ENCODE measurements around the gene CDPF1. TPM values are rescaled to one million over a fixed set of nuclear protein-coding genes. Genes with fewer than 3 reads are reported as not detected.
A peak's percentile ranks its signal among the peaks of the same experiment; 100 is the strongest.

The CDPF1 gene
- total and polyA plus RNA-seq, 2 of the 4 experiments (the other 2 are of a cell fraction), result 11.5 to 14.5 TPM

DNA sequence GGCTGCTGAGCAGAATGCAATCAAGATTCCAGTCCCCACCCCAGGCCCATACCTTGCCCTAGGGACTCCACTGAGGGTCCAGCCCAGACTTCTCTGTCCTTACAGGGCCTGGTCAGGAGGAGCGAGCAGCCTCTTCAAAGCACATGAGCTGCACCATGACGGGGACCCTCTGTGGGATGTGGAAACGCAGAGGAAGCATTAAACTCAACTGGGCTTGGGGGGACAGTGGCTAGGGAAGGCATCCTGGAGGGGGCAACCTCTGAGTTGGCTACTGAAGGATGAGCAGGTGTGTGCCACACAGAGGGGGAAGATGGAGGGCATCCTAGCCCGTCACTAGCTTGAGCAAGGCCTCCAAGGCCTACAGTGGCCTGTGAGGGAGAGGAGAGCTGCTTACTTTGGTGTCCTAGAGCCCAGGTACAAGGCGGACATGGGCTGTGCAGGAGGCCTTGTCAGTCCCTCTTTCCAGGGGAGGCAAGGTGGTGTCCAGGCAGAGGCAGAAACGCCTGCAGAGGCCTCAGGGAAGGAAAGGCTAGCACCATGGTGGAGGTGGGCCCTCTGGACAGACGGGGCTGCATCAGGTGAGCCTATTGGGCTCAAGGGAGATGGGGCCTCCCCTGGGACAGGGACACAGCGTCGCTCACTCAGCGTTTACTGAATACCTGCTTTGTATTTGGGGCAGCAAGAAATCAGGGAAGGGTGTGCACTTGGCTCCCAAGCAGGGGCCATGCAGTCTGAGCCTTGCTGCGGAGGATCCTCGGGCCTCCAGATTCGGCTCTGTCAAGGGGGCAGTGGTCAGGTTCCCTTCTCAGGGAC lies 32.0 kb upstream of the CDPF1 start:
- CTCF ChIA-PET, result no interaction called here
- no peak for DNase-seq
- H4K91ac ChIP-seq (ENCODE audit: insufficient read depth, low read depth, low read length), result no peak overlapping the region

More for the DNA sequence above, 32.0 kb upstream of the CDPF1 start:
- 93% methylated on average over 8 of the region's 13 CpGs; no CpG with 5 or more reads in 1 of the 2 experiments for WGBS, 2 experiments (ENCODE audit: extremely low coverage in 2 of 2, insufficient read length in 1 of 2)
- dilution Hi-C loops (cut with HindIII; ENCODE audit: low sequenced_read_pairs, unreplicated experiment), result no loop called here
- Histone ChIP-seq H3K18ac (ENCODE audit: low read depth, low read length) (no peak overlapping the region), H3K23ac (ENCODE audit: low read depth, low read length) (no peak overlapping the region), H4K20me1 (ENCODE audit: insufficient read depth, low read length) (no peaks in the 10 kb centered on the region), H2AFZ (replicated peaks; ENCODE audit: low read length, poor library complexity) (no peak overlapping the region), H3K9me1 (ENCODE audit: insufficient read depth, low read length) (no peaks in the 10 kb centered on the region), H2BK20ac (ENCODE audit: low read depth, low read length) (no peak overlapping the region), H2AK9ac (replicated peaks; ENCODE audit: low read depth, low read length, poor library complexity) (peak overlapping the region; percentile 13), H4K8ac (ENCODE audit: low read depth in 2 of 2, low read length in 2 of 2) (no peak overlapping the region), H2AK5ac (ENCODE audit: low read depth, low read length) (no peak overlapping the region), H3K36me3 (ENCODE audit: control insufficient read depth, insufficient read depth, low read length) (peaks cover 72% of the 10 kb centered on the region), H3K56ac (ENCODE audit: extremely low read depth, insufficient read depth, low read length) (no peak overlapping the region), H3K79me1 (ENCODE audit: low read depth in 1 of 2, low read length in 2 of 2) (no peaks in the 10 kb centered on the region; a peak in 1 of 4 replicates), H2BK120ac (ENCODE audit: low read depth, low read length) (no peak overlapping the region), H2BK15ac (ENCODE audit: low read depth, low read length) (no peak overlapping the region), H3K4ac (ENCODE audit: low read depth, low read length) (no peak overlapping the region), H3K27ac (ENCODE audit: insufficient read depth, low read length) (no peak overlapping the region), H3K9me3 (ENCODE audit: control insufficient read depth, insufficient read depth, low read length) (no peaks in the 10 kb centered on the region), H3K9ac (ENCODE audit: low read depth, low read length) (no peak overlapping the region), H3K14ac (replicated peaks; ENCODE audit: low read depth, low read length) (no peak overlapping the region), H3K4me2 (ENCODE audit: low read depth, low read length) (no peak overlapping the region), H3K27me3 (ENCODE audit: control insufficient read depth, insufficient read depth, low read length) (no peaks in the 10 kb centered on the region), H3K4me1 (ENCODE audit: control insufficient read depth, insufficient read depth, low read length) (no peaks in the 10 kb centered on the region), H4K5ac (ENCODE audit: low read depth, low read length) (no peak overlapping the region), H3K4me3 (ENCODE audit: insufficient read depth, low read depth, low read length) (no peak overlapping the region), H2BK5ac (ENCODE audit: low read depth, low read length, poor library complexity, severe bottlenecking) (no peak overlapping the region)
- ATAC-seq (ENCODE audit: low read depth), result no peak
- POLR2A ChIA-PET (ENCODE audit: unreplicated experiment), result no interaction called here
- in situ Hi-C loops (cut with MboI; ENCODE audit: low sequenced_read_pairs), result no loop called here
- no TSS peak for BruUV-seq (replicated peaks)
- no peak for TF ChIP-seq POLR2A (IDR thresholded peaks at IDR 0.05; ENCODE audit: low read depth, low read length)
- no peak for TF ChIP-seq SMC3 (IDR thresholded peaks at IDR 0.05; ENCODE audit: low read depth, low read length)
- TF ChIP-seq MAFK (IDR thresholded peaks at IDR 0.05; ENCODE audit: low read depth, low read length), result no peak
- TF ChIP-seq, protein P1, sequence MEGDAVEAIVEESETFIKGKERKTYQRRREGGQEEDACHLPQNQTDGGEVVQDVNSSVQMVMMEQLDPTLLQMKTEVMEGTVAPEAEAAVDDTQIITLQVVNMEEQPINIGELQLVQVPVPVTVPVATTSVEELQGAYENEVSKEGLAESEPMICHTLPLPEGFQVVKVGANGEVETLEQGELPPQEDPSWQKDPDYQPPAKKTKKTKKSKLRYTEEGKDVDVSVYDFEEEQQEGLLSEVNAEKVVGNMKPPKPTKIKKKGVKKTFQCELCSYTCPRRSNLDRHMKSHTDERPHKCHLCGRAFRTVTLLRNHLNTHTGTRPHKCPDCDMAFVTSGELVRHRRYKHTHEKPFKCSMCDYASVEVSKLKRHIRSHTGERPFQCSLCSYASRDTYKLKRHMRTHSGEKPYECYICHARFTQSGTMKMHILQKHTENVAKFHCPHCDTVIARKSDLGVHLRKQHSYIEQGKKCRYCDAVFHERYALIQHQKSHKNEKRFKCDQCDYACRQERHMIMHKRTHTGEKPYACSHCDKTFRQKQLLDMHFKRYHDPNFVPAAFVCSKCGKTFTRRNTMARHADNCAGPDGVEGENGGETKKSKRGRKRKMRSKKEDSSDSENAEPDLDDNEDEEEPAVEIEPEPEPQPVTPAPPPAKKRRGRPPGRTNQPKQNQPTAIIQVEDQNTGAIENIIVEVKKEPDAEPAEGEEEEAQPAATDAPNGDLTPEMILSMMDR (conservative IDR thresholded peaks at IDR 0.05; ENCODE audit: low read depth, low read length), result no peak
- TF ChIP-seq RFX5 (IDR thresholded peaks at IDR 0.05; ENCODE audit: low read depth, low read length), result no peak
- TF ChIP-seq NFE2L2 (IDR thresholded peaks at IDR 0.05; ENCODE audit: low read depth, low read length), result no peak
- no peak for TF ChIP-seq RCOR1 (IDR thresholded peaks at IDR 0.05; ENCODE audit: insufficient replicate concordance, low read length)
- TF ChIP-seq MXI1 (IDR thresholded peaks at IDR 0.05; ENCODE audit: borderline replicate concordance, low read depth, low read length), result no peak
- no peak for TF ChIP-seq RAD21 (IDR thresholded peaks at IDR 0.05; ENCODE audit: low read length)
- TF ChIP-seq, protein P2, sequence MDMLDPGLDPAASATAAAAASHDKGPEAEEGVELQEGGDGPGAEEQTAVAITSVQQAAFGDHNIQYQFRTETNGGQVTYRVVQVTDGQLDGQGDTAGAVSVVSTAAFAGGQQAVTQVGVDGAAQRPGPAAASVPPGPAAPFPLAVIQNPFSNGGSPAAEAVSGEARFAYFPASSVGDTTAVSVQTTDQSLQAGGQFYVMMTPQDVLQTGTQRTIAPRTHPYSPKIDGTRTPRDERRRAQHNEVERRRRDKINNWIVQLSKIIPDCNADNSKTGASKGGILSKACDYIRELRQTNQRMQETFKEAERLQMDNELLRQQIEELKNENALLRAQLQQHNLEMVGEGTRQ (IDR thresholded peaks at IDR 0.05; ENCODE audit: low read depth, low read length), result no peak
- intact Hi-C loops (cut with micrococcal nuclease), result no loop called here
